Stomach smooth muscle (tissue), 2 donors: ENCODE data around the gene ARHGAP4.
A peak's percentile ranks its signal among the peaks of the same experiment; 100 is the strongest.

Source experiments
- H3K27ac ChIP-seq: one replicate; pipeline ENCODE4 v1.7.0; 2013; ENCODE audit warnings: mild to moderate bottlenecking, low read length, inconsistent platforms
- H3K27me3 ChIP-seq, 2 donors: one replicate each; pipeline ENCODE4 v1.7.0; 2013; ENCODE audit warnings: low read length in 2 of 2; ENCODE audit not compliant: insufficient read depth in 2 of 2, control insufficient read depth in 1 of 2
- H3K36me3 ChIP-seq, 2 donors: one replicate each; pipeline ENCODE4 v1.7.0; 2013; ENCODE audit warnings: low read length in 2 of 2; ENCODE audit not compliant: control insufficient read depth in 2 of 2, insufficient read depth in 2 of 2
- H3K4me1 ChIP-seq: one replicate; pipeline ENCODE4 v1.7.0; 2013; ENCODE audit warnings: low read length; ENCODE audit not compliant: control insufficient read depth, insufficient read depth
- H3K4me3 ChIP-seq, 2 donors: one replicate each; pipeline ENCODE4 v1.7.0; 2013; ENCODE audit warnings: low read length in 2 of 2
- H3K9ac ChIP-seq, 2 donors: one replicate each; pipeline ENCODE4 v1.7.0; 2013; ENCODE audit warnings: low read length in 2 of 2, mild to moderate bottlenecking in 1 of 2
- H3K9me3 ChIP-seq, 2 donors: one replicate each; pipeline ENCODE4 v1.7.0; 2013; ENCODE audit warnings: low read length in 2 of 2; ENCODE audit not compliant: control insufficient read depth in 2 of 2
- donor health status: healthy.
- donor health status: Pancreatic carcinoma.

Gene ARHGAP4

GRCh38 chrX:153932220-153932915 is 6.3 kb upstream of the ARHGAP4 start:
- no peak overlapping the region for H3K9ac ChIP-seq
- no peak overlapping the region for H3K27ac ChIP-seq
- peaks cover 0 to 2% of the 10 kb centered on the region in 2 donors for H3K27me3 ChIP-seq
- H3K4me3 ChIP-seq: no peak overlapping the region
- H3K9me3 ChIP-seq: no peaks in the 10 kb centered on the region
- peaks cover 26% of the 10 kb centered on the region for H3K4me1 ChIP-seq
- H3K36me3 ChIP-seq: peaks cover 10% of the 10 kb centered on the region in 2 donors

GRCh38 chrX:153931748-153932147 is 5.7 kb upstream of the ARHGAP4 start:
- H3K27ac ChIP-seq: no peak overlapping the region
- peaks cover 0 to 2% of the 10 kb centered on the region in 2 donors for H3K27me3 ChIP-seq
- H3K4me1 ChIP-seq: peaks cover 33% of the 10 kb centered on the region
- no peak overlapping the region for H3K9ac ChIP-seq
- H3K9me3 ChIP-seq: no peaks in the 10 kb centered on the region
- H3K4me3 ChIP-seq: no peak overlapping the region
- peaks cover 10% of the 10 kb centered on the region in 2 donors for H3K36me3 ChIP-seq

DNA sequence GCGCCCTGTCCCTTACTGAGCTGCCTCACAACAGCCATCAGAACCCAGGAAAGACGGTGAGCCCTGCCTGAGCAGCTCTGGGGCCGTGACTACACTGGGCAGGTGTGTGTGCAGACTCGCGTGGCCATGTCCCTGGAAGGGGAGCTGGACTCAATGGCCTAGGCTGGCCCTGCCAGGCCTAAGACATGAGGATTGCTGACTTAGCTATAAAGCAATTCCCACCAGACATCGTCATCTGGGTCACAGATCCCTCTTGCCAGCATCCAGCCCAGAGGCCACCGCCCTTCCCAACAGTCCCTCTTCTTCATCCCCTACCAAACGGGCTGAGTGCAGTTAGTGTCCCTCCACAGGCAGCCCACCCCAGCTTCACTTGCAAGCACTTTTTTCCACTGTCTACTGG is 5.1 kb upstream of the ARHGAP4 start:
- H3K9me3 ChIP-seq: no peaks in the 10 kb centered on the region
- no peak overlapping the region for H3K9ac ChIP-seq
- peaks cover 38% of the 10 kb centered on the region for H3K4me1 ChIP-seq
- peaks cover 10% of the 10 kb centered on the region in 2 donors for H3K36me3 ChIP-seq
- peaks cover 0 to 2% of the 10 kb centered on the region in 2 donors for H3K27me3 ChIP-seq
- H3K27ac ChIP-seq: no peak overlapping the region
- no peak overlapping the region for H3K4me3 ChIP-seq

DNA sequence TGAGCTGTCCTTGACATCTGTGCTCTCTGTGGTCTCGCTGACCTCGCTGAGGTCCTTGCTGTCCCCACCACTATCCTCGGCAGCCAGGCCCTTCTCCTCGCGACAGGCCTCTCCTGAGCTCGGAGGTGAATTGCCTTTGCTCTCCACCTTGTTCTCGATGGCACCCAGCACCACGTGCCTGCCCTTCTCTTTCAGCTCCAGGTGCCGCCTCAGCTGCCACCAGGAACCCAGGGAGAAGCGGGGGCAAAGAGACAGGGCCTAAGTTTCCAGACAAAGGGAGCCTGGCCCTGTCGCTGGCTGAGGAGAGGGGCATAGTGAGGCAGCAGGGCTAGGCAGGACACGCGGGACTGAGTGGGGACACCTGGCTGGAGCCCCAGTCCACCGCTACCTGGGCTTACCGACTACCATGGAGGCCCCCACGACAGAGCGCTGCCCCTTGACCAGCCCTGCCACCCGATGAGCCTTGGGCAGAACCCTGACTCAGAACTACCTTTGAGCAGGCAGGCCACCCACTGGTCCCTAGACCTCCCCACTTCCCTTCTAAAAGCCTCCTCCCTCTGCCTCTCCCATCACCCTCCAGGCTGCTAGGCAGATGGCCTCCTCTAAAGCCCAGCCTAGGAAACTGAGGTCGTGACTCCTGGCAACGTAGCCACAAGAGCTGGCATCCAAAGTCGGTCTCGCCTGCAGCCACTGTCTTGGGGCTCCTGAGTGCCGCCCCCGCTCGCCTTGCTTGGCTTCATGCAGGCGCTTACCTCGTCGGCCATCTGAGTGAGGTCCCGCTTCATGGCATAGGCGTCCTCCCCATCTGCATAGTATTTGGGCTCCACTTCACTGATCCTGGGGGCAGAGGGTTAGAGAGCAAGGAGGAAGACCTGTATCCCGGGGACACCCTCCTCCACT is 4.2 kb upstream of the ARHGAP4 start:
- Histone ChIP-seq H3K9ac (no peak overlapping the region), H3K27ac (peak overlapping the region; percentile 37), H3K36me3 (peaks cover 10% of the 10 kb centered on the region in 2 donors), H3K9me3 (no peaks in the 10 kb centered on the region), H3K4me1 (peaks cover 42% of the 10 kb centered on the region), H3K27me3 (peaks cover 0 to 5% of the 10 kb centered on the region in 2 donors), H3K4me3 (no peak overlapping the region)

DNA sequence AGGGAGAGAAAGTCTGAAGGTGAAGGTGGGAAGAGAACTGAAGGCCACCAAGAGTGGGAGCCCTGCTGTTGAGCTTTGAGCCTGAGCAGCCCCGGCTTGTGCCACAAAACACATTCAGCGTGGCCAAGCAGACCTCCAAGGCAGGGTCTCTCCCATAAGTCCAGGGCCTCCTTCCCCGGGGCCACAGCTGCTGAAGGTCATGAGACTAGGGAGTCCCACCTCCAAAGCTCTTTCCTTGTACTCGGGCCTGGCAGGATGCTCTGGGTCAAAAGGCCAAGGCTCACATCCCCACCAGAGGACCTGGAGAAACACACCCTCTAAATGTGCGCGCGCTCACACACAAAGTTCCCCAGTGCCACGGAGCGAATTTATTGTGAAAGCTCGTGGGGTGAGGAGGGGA is 3.5 kb upstream of the ARHGAP4 start:
- Histone ChIP-seq H3K4me1 (peaks cover 43% of the 10 kb centered on the region), H3K27me3 (peaks cover 0 to 5% of the 10 kb centered on the region in 2 donors), H3K9ac (no peak overlapping the region), H3K36me3 (peaks cover 10% of the 10 kb centered on the region in 2 donors), H3K9me3 (no peaks in the 10 kb centered on the region), H3K4me3 (no peak overlapping the region), H3K27ac (peak overlapping the region; percentile 37)

DNA sequence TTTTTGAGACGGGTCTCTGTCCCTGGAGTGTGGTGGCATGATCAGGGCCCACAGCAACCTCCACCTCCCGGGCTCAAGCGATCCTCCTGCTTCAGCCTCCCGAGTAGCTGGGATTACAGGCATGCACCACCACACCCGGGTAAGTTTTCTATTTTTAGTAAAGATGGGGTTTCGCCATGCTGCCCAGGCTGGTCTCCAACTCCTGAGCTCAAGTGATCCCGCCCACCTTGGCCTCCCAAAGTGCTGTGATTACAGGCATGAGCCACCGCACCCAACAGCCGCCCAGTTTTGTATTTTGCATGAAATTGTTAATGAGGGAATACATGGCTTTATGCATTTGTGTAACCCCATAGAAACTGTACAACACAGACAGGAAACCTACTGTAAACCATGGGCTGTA is 2.8 kb upstream of the ARHGAP4 start:
- peaks cover 10% of the 10 kb centered on the region in 2 donors for H3K36me3 ChIP-seq
- H3K9me3 ChIP-seq: no peaks in the 10 kb centered on the region
- H3K4me3 ChIP-seq: peak overlapping the region in 1 of 2 donors; percentile 79
- H3K9ac ChIP-seq: no peak overlapping the region
- peaks cover 41% of the 10 kb centered on the region for H3K4me1 ChIP-seq
- peaks cover 0 to 8% of the 10 kb centered on the region in 2 donors for H3K27me3 ChIP-seq
- H3K27ac ChIP-seq: no peak overlapping the region

DNA sequence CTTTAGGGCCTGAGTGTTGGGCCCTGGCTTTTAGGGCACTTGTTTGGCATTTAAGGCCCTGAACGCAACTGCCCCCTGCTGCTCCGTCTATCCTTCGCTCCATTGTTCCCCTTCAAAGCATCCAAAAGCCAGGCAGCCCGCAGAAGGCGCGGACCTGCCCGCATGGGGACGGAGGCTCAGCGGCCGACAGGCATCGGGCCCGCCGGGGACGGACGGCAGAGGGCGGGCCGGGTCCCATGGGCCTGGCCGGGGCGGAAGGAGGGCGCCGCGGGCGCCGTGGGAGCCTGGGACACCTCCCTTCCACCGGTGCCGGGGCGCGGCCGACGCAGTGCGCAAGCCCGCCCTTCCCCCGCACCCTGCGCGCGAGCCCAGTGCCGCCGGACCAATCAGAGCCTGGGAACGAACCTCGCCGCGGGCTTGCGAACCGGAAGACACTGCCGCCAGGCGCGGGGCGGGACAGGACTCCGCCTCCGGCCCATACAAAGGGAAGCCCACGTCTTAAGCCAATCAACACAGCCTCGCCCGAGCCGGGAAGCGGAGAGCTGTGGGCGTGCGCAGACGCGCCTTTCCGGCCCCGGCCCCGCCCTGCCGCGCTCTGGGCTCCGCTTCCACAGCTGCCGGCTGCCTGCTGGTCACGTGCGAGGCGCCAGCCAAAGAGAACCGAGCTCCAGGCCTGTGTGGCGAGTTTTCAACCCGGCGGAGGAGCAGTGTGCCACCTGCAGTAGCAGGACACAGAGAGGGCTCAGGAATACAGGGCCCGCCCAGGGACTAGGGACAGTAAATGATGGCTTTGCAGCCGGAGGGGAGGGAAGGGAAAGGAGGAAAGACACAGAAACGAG is 2.1 kb upstream of the ARHGAP4 start:
- Histone ChIP-seq H3K4me1 (peaks cover 43% of the 10 kb centered on the region), H3K27ac (peak overlapping the region; percentile 95), H3K36me3 (peaks cover 10% of the 10 kb centered on the region in 2 donors), H3K27me3 (peaks cover 0 to 8% of the 10 kb centered on the region in 2 donors), H3K4me3 (peak overlapping the region; percentile 65 to 79), H3K9me3 (no peaks in the 10 kb centered on the region), H3K9ac (peak overlapping the region; percentile 85 to 87)

DNA sequence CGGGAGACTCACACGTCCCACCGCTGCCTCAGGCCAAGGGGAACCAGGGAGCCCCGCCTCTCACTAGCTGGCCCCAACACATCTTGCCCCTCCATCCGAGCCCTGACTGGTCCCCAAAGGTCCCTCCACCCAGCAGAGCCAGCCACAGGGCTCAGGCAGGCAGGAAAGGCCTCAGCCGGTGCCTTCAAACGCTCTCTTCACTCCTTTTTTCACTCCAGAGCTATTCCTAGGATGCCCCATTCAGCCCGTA is 1.5 kb upstream of the ARHGAP4 start:
- peaks cover 48% of the 10 kb centered on the region for H3K4me1 ChIP-seq
- peak overlapping the region; percentile 85 to 87 for H3K9ac ChIP-seq
- H3K27ac ChIP-seq: peak overlapping the region; percentile 95
- H3K36me3 ChIP-seq: peaks cover 10% of the 10 kb centered on the region in 2 donors
- H3K9me3 ChIP-seq: no peaks in the 10 kb centered on the region
- H3K4me3 ChIP-seq: peak overlapping the region; percentile 65 to 79
- peaks cover 0 to 8% of the 10 kb centered on the region in 2 donors for H3K27me3 ChIP-seq

DNA sequence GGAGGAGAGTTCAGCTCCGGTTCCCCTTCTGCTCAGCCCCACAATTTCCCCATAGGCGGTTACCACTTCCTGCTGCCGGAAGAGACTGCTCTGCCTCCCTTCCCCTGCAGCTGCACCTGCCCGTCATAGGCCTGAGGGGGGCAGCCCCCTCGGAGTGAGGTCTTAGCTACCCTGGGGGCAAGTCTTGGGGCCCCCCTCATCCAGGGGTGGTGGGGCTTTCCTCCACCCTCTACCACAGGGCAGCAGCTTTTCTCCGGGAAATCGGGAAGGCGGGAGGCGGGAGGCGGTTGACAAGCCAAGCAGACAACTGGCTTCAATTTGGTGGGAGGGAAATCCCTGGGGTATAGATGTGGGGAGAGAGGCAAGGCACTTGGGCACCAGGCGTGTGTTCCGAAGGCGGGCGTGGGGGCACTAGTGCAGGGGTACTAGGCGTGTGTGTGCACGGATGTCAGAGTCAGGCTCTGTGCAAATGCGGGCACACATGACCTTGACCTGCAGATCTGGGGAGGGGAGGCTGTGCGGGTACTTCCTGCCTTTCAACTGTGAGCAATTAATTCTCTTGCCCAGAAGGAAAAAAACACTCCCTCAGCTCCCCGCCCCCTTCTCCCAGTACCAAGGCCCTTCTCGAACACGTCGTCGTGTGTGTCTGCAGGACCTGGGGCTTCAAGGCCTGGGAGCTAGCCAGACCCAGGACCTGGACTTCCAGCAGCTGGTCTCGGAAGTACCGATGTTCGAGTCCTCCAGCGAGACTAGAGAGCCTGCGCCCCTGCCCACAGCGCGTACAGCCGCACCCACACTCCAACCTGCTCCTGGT is 1.0 kb upstream of the ARHGAP4 start:
- Histone ChIP-seq H3K4me1 (peaks cover 50% of the 10 kb centered on the region), H3K36me3 (peaks cover 6 to 10% of the 10 kb centered on the region in 2 donors), H3K27ac (peak overlapping the region; percentile 95), H3K27me3 (peaks cover 0 to 8% of the 10 kb centered on the region in 2 donors), H3K4me3 (peak overlapping the region; percentile 65 to 79), H3K9me3 (no peaks in the 10 kb centered on the region), H3K9ac (peak overlapping the region; percentile 85 to 87)

DNA sequence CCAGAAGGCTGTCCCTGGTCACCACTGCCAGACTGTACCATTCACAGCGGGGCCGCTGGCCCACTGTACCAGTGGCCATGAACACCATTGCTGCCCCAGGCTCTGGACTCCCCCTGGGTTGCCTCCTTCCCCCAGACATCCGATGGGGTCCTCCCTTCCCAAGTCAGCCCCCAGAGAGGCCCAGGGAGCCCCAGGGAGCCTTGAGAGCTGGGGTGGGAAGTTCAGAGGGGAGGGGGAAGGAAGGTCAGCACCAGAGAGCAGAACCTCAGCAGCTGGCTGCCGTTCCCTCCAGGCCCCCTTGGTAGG is 441 bp upstream of the ARHGAP4 start:
- Histone ChIP-seq H3K27ac (peak overlapping the region; percentile 95), H3K36me3 (peaks cover 4 to 8% of the 10 kb centered on the region in 2 donors), H3K4me3 (peak overlapping the region in 1 of 2 donors; percentile 79), H3K4me1 (peaks cover 54% of the 10 kb centered on the region), H3K9me3 (no peaks in the 10 kb centered on the region), H3K9ac (peak overlapping the region in 1 of 2 donors; percentile 29), H3K27me3 (peaks cover 0 to 7% of the 10 kb centered on the region in 2 donors)
